ENCODE measurements around the gene ATG5.

Gene ATG5

GRCh38 chr6:106160189-106160588, 165.4 kb downstream of the ATG5 start:
- no peak overlapping the region for H3K4me3 ChIP-seq (replicated peaks; ENCODE audit: low read depth, low read length)
- TF ChIP-seq CTCF (IDR thresholded peaks at IDR 0.05; ENCODE audit: low read length, missing control alignments): no peak
- DNase-seq (ENCODE audit: low read depth): no peak

DNA sequence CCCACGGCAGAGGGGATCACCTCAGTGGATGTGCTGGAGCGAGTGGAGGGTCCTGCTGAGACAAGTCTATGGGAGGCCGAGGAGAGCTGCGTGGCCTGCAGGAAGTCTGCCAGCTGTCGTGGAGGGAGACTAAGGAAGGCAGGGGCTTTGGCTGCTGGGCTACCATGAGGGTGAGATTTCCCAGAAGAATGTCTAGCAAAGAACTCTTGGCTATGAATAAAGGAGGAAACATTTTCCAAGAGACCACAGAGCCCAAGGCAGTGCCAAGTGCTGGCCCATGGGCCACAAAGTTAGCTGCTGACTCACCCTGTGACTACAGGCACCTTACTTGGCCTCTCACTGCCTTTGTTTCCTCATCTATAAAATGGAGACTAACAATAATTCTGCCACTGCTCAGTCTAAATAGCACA, 166.0 kb downstream of the ATG5 start:
- no peak overlapping the region for H3K4me3 ChIP-seq (replicated peaks; ENCODE audit: low read depth, low read length)
- peak; percentile 82 for DNase-seq (ENCODE audit: low read depth)
- no peak for TF ChIP-seq CTCF (IDR thresholded peaks at IDR 0.05; ENCODE audit: low read length, missing control alignments)

GRCh38 chr6:106158816-106159215, 166.7 kb downstream of the ATG5 start:
- no peak for TF ChIP-seq CTCF (IDR thresholded peaks at IDR 0.05; ENCODE audit: low read length, missing control alignments)
- H3K4me3 ChIP-seq (replicated peaks; ENCODE audit: low read depth, low read length): no peak overlapping the region
- DNase-seq (ENCODE audit: low read depth): no peak

GRCh38 chr6:106156863-106157262, 168.7 kb downstream of the ATG5 start:
- TF ChIP-seq CTCF (IDR thresholded peaks at IDR 0.05; ENCODE audit: low read length, missing control alignments): no peak
- DNase-seq (ENCODE audit: low read depth): no peak
- H3K4me3 ChIP-seq (replicated peaks; ENCODE audit: low read depth, low read length): no peak overlapping the region

- no peak for DNase-seq (ENCODE audit: low read depth)
- TF ChIP-seq CTCF (IDR thresholded peaks at IDR 0.05; ENCODE audit: low read length, missing control alignments): no peak
- no peak overlapping the region for H3K4me3 ChIP-seq (replicated peaks; ENCODE audit: low read depth, low read length)
Measured at GRCh38 chr6:106156413-106156812, 169.1 kb downstream of the ATG5 start.

DNA sequence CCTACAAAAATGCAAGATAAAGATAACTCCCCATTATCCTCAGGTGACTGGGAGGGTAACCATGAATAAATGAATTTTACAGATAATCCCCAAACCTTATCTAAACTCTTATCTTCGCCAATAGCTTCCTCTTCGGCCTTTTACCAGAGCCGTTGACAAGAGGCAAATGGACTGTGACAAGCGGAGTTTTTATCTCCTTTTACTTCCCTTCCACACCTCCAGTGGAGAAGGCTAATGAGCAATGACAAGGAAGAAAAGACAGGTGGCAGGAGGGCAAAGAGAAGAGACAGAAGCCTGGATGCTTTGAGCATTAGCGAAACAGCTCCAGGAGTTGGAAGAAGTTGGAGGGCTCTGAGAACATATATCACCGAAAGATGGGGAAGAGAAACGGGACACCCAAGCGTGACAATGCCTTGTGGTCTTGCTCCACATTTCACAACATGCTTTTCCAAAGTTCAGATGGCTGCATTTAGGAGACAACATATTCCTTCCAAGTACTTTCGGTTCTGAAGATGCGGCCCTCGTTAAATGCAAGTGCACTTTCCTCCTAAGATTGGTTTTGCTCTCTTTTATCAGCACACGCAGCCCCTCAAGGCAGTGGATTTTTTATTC, 170.2 kb downstream of the ATG5 start:
- DNase-seq (ENCODE audit: low read depth): no peak
- no peak overlapping the region for H3K4me3 ChIP-seq (replicated peaks; ENCODE audit: low read depth, low read length)
- TF ChIP-seq CTCF (IDR thresholded peaks at IDR 0.05; ENCODE audit: low read length, missing control alignments): no peak

- no peak for TF ChIP-seq CTCF (IDR thresholded peaks at IDR 0.05; ENCODE audit: low read length, missing control alignments)
- no peak overlapping the region for H3K4me3 ChIP-seq (replicated peaks; ENCODE audit: low read depth, low read length)
- no peak for DNase-seq (ENCODE audit: low read depth)
Measured at GRCh38 chr6:106154326-106154725, 171.2 kb downstream of the ATG5 start.

Measured in fibroblast of pulmonary artery (primary cell).